Activated T-cell treated with anti-CD3 and anti-CD28 coated beads, Interleukin-2, amount 50 U/mL, for 4 hours (primary cell): ENCODE measurements around the gene USP17L12. TPM values are rescaled to one million over a fixed set of nuclear protein-coding genes. Genes with fewer than 3 reads are reported as not detected.
"Not testable (repeated sequence)": the region's sequence is repeated elsewhere in the genome, so short reads cannot be mapped to it uniquely, and the experiment has no call there.

ENCODE experiments used
- ATAC-seq, 2 donors: fragments of 200-7000 bp; cut with Tn5 transposase; one replicate each; pipeline ENCODE4 v1.10.0; 2021
- DNase-seq: peaks from one replicate; pipeline ENCODE4 v3.0.0-alpha.2; 2020
- H3K27me3 Mint-ChIP-seq: one replicate; pipeline ENCODE4 v1.8.0; 2021; ENCODE audit warnings: low read depth, mixed read lengths
- H3K36me3 Mint-ChIP-seq: one replicate; pipeline ENCODE4 v1.8.0; 2022; ENCODE audit warnings: mixed read lengths; ENCODE audit not compliant: insufficient read depth
- H3K4me1 Mint-ChIP-seq: one replicate; pipeline ENCODE4 v1.8.0; 2021; ENCODE audit warnings: low read depth, mixed read lengths
- H3K4me3 Mint-ChIP-seq: one replicate; pipeline ENCODE4 v1.8.0; 2021; ENCODE audit warnings: mild to moderate bottlenecking, moderate library complexity, mixed read lengths
- H3K9me3 Mint-ChIP-seq: one replicate; pipeline ENCODE4 v1.8.0; 2021; ENCODE audit warnings: mixed read lengths
- total RNA-seq, 3 donors: library from RNA; stranded (reverse); gene quantifications; one replicate each; pipeline ENCODE4 v1.2.1, GENCODE V29; 2021

The USP17L12 gene
- total RNA-seq: not detected

- ATAC-seq, H3K4me1 Mint-ChIP-seq, DNase-seq, H3K9me3 Mint-ChIP-seq, H3K27me3 Mint-ChIP-seq, H3K36me3 Mint-ChIP-seq, H3K4me3 Mint-ChIP-seq: not testable (repeated sequence)
Measured at GRCh38 chr4:9219852-9220251, at the start of gene USP17L12. Gene USP17L12 (plus strand): TSS chr4:9220152. CDS start chr4:9220152, 0 bp downstream.

DNA sequence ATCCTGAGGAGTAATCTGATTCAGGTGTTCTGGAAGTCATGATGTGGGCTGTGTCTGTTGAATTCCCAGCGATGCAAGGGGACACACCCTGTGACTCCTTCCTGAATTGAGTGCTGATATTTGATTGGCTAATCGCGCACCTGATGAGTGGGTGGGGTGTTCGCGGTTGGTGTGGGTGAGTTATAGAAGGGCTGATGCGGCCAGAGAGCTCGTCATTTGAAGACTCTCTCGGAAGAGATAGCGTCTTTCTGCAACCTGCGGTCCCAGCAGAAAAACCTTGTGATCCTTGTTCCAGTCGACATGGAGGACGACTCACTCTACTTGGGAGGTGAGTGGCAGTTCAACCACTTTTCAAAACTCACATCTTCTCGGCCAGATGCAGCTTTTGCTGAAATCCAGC is 9.6 kb upstream of the USP17L12 start, which contains the start of gene USP17L10:
Gene USP17L10 (plus strand): TSS at position 301 of the 400 bp plus-strand sequence. CDS start 0 bp downstream, at position 301.
- ATAC-seq, H3K4me3 Mint-ChIP-seq, H3K4me1 Mint-ChIP-seq, DNase-seq, H3K27me3 Mint-ChIP-seq, H3K9me3 Mint-ChIP-seq, H3K36me3 Mint-ChIP-seq: not testable (repeated sequence)

GRCh38 chr4:9214701-9215100 is 5.3 kb upstream of the USP17L12 start:
- not testable (repeated sequence) for H3K4me1 Mint-ChIP-seq, H3K27me3 Mint-ChIP-seq, ATAC-seq, DNase-seq, H3K9me3 Mint-ChIP-seq, H3K4me3 Mint-ChIP-seq, H3K36me3 Mint-ChIP-seq

DNA sequence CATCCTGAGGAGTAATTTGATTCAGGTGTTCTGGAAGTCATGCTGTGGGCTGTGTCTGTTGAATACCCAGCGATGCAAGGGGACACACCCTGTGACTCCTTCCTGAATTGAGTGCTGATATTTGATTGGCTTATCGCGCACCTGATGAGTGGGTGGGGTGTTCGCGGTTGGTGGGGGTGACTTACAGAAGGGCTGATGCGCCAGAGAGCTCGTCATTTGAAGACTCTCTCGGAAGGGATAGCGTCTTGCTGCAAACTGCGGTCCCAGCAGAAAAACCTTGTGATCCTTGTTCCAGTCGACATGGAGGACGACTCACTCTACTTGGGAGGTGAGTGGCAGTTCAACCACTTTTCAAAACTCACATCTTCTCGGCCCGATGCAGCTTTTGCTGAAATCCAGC is 4.8 kb upstream of the USP17L12 start, which contains the start of gene USP17L11:
Gene USP17L11 (plus strand): TSS at position 301 of the 400 bp plus-strand sequence. CDS start 0 bp downstream, at position 301.
- not testable (repeated sequence) for DNase-seq, H3K27me3 Mint-ChIP-seq, ATAC-seq, H3K9me3 Mint-ChIP-seq, H3K36me3 Mint-ChIP-seq, H3K4me1 Mint-ChIP-seq, H3K4me3 Mint-ChIP-seq

- H3K27me3 Mint-ChIP-seq, H3K36me3 Mint-ChIP-seq, ATAC-seq, DNase-seq, H3K4me3 Mint-ChIP-seq, H3K9me3 Mint-ChIP-seq, H3K4me1 Mint-ChIP-seq: not testable (repeated sequence)
Measured at GRCh38 chr4:9224596-9224995, 4.6 kb downstream of the USP17L12 start, which contains the start of gene USP17L13. Gene USP17L13 (plus strand): TSS chr4:9224896. CDS start chr4:9224896, 0 bp downstream.

DNA sequence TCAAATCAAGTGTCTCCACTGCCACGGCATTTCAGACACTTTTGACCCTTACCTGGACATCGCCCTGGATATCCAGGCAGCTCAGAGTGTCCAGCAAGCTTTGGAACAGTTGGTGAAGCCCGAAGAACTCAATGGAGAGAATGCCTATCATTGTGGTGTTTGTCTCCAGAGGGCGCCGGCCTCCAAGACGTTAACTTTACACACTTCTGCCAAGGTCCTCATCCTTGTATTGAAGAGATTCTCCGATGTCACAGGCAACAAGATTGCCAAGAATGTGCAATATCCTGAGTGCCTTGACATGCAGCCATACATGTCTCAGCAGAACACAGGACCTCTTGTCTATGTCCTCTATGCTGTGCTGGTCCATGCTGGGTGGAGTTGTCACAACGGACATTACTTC is 10.3 kb downstream of the USP17L12 start:
- not testable (repeated sequence) for ATAC-seq, H3K4me1 Mint-ChIP-seq, H3K4me3 Mint-ChIP-seq, H3K27me3 Mint-ChIP-seq, H3K9me3 Mint-ChIP-seq, H3K36me3 Mint-ChIP-seq, DNase-seq

DNA sequence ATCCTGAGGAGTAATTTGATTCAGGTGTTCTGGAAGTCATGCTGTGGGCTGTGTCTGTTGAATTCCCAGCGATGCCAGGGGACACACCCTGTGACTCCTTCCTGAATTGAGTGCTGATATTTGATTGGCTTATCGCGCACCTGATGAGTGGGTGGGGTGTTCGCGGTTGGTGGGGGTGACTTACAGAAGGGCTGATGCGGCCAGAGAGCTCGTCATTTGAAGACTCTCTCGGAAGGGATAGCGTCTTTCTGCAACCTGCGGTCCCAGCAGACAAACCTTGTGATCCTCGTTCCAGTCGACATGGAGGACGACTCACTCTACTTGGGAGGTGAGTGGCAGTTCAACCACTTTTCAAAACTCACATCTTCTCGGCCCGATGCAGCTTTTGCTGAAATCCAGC is 14.1 kb downstream of the USP17L12 start, which contains the start of gene USP17L15:
Gene USP17L15 (plus strand): TSS at position 301 of the 400 bp plus-strand sequence. CDS start 0 bp downstream, at position 301.
- not testable (repeated sequence) for H3K4me3 Mint-ChIP-seq, H3K9me3 Mint-ChIP-seq, H3K27me3 Mint-ChIP-seq, DNase-seq, H3K36me3 Mint-ChIP-seq, H3K4me1 Mint-ChIP-seq, ATAC-seq

GRCh38 chr4:9238461-9238860 is 18.5 kb downstream of the USP17L12 start:
- not testable (repeated sequence) for DNase-seq, H3K4me3 Mint-ChIP-seq, H3K36me3 Mint-ChIP-seq, H3K4me1 Mint-ChIP-seq, H3K9me3 Mint-ChIP-seq, H3K27me3 Mint-ChIP-seq, ATAC-seq

- not testable (repeated sequence) for H3K4me1 Mint-ChIP-seq, H3K4me3 Mint-ChIP-seq, H3K27me3 Mint-ChIP-seq, H3K36me3 Mint-ChIP-seq, DNase-seq, H3K9me3 Mint-ChIP-seq, ATAC-seq
Measured at GRCh38 chr4:9243579-9243978, 23.6 kb downstream of the USP17L12 start, which contains the start of gene USP17L17. Gene USP17L17 (plus strand): TSS chr4:9243879. CDS start chr4:9243879, 0 bp downstream.

GRCh38 chr4:9247953-9248680 is 28.2 kb downstream of the USP17L12 start, which contains the start of gene USP17L18:
Gene USP17L18 (plus strand): TSS chr4:9248630. CDS start chr4:9248630, 0 bp downstream.
- not testable (repeated sequence) for H3K9me3 Mint-ChIP-seq, H3K4me1 Mint-ChIP-seq, H3K27me3 Mint-ChIP-seq, H3K4me3 Mint-ChIP-seq, ATAC-seq, H3K36me3 Mint-ChIP-seq
- peak; percentile 6 for DNase-seq

DNA sequence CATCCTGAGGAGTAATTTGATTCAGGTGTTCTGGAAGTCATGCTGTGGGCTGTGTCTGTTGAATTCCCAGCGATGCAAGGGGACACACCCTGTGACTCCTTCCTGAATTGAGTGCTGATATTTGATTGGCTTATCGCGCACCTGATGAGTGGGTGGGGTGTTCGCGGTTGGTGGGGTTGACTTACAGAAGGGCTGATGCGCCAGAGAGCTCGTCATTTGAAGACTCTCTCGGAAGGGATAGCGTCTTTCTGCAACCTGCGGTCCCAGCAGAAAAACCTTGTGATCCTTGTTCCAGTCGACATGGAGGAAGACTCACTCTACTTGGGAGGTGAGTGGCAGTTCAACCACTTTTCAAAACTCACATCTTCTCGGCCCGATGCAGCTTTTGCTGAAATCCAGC is 33.1 kb downstream of the USP17L12 start, which contains the start of gene USP17L19:
Gene USP17L19 (plus strand): TSS at position 301 of the 400 bp plus-strand sequence. CDS start 0 bp downstream, at position 301.
- DNase-seq, H3K27me3 Mint-ChIP-seq, H3K36me3 Mint-ChIP-seq, H3K4me3 Mint-ChIP-seq, ATAC-seq, H3K4me1 Mint-ChIP-seq, H3K9me3 Mint-ChIP-seq: not testable (repeated sequence)

GRCh38 chr4:9257824-9258223 is 37.9 kb downstream of the USP17L12 start, which contains the start of gene USP17L20:
Gene USP17L20 (plus strand): TSS chr4:9258124. CDS start chr4:9258124, 0 bp downstream.
- H3K4me1 Mint-ChIP-seq, H3K4me3 Mint-ChIP-seq, H3K36me3 Mint-ChIP-seq, H3K9me3 Mint-ChIP-seq, H3K27me3 Mint-ChIP-seq, ATAC-seq, DNase-seq: not testable (repeated sequence)

DNA sequence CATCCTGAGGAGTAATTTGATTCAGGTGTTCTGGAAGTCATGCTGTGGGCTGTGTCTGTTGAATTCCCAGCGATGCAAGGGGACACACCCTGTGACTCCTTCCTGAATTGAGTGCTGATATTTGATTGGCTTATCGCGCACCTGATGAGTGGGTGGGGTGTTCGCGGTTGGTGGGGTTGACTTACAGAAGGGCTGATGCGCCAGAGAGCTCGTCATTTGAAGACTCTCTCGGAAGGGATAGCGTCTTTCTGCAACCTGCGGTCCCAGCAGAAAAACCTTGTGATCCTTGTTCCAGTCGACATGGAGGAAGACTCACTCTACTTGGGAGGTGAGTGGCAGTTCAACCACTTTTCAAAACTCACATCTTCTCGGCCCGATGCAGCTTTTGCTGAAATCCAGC is 42.6 kb downstream of the USP17L12 start, which contains the start of gene USP17L21:
Gene USP17L21 (plus strand): TSS at position 301 of the 400 bp plus-strand sequence. CDS start 0 bp downstream, at position 301.
- ATAC-seq, H3K4me1 Mint-ChIP-seq, H3K36me3 Mint-ChIP-seq, H3K9me3 Mint-ChIP-seq, H3K4me3 Mint-ChIP-seq, H3K27me3 Mint-ChIP-seq, DNase-seq: not testable (repeated sequence)

DNA sequence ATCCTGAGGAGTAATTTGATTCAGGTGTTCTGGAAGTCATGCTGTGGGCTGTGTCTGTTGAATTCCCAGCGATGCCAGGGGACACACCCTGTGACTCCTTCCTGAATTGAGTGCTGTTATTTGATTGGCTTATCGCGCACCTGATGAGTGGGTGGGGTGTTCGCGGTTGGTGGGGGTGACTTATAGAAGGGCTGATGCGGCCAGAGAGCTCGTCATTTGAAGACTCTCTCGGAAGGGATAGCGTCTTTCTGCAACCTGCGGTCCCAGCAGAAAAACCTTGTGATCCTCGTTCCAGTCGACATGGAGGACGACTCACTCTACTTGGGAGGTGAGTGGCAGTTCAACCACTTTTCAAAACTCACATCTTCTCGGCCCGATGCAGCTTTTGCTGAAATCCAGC is 47.4 kb downstream of the USP17L12 start, which contains the start of gene USP17L22:
Gene USP17L22 (plus strand): TSS at position 301 of the 400 bp plus-strand sequence. CDS start 0 bp downstream, at position 301.
- H3K4me1 Mint-ChIP-seq, ATAC-seq, DNase-seq, H3K36me3 Mint-ChIP-seq, H3K9me3 Mint-ChIP-seq, H3K4me3 Mint-ChIP-seq, H3K27me3 Mint-ChIP-seq: not testable (repeated sequence)
